HUES64 (cell line): ENCODE measurements around the gene MTHFS.
"Not testable (repeated sequence)": the region's sequence is repeated elsewhere in the genome, so short reads cannot be mapped to it uniquely, and the experiment has no call there.

Experiments used
- H3K27ac ChIP-seq: 2 replicates; pipeline ENCODE4 v1.7.0; 2013; ENCODE audit warnings: low read depth, low read length, inconsistent platforms
- H3K27me3 ChIP-seq: 2 replicates; pipeline ENCODE4 v1.6.1; 2013; ENCODE audit warnings: mild to moderate bottlenecking, low read length; ENCODE audit not compliant: insufficient read depth
- H3K36me3 ChIP-seq: 2 replicates; pipeline ENCODE4 v1.6.1; 2013; ENCODE audit warnings: mild to moderate bottlenecking, low read length; ENCODE audit not compliant: insufficient read depth
- H3K4me1 ChIP-seq: 2 replicates; pipeline ENCODE4 v1.6.1; 2013; ENCODE audit warnings: mild to moderate bottlenecking, low read length, moderate library complexity; ENCODE audit not compliant: insufficient read depth
- H3K4me3 ChIP-seq: 2 replicates; pipeline ENCODE4 v1.5.1; 2013; ENCODE audit warnings: mild to moderate bottlenecking, low read length, moderate library complexity
- H3K9ac ChIP-seq: 2 replicates; pipeline ENCODE4 v1.6.1; 2013; ENCODE audit warnings: mild to moderate bottlenecking, low read depth, low read length
- H3K9me3 ChIP-seq: 2 replicates; pipeline ENCODE4 v1.6.1; 2013; ENCODE audit warnings: low read depth, low read length; ENCODE audit not compliant: insufficient read depth
- WGBS: fragments of 150-250, 120-280 bp; methylation state at CpG from one replicate; pipeline ENCODE4 v1.1.7; 2013; ENCODE audit warnings: missing lambda C conversion rate; 5-methylcytosine and 5-hydroxymethylcytosine counted together

Gene MTHFS

GRCh38 chr15:79926116-79926515, 29.3 kb upstream of the MTHFS start:
- H3K4me3 ChIP-seq, H3K27me3 ChIP-seq, H3K9ac ChIP-seq, H3K27ac ChIP-seq, H3K4me1 ChIP-seq, H3K36me3 ChIP-seq: not testable (repeated sequence)
- peaks cover 11% of the 10 kb centered on the region for H3K9me3 ChIP-seq
- 95% methylated on average over 36 of the region's 36 CpGs for WGBS

DNA sequence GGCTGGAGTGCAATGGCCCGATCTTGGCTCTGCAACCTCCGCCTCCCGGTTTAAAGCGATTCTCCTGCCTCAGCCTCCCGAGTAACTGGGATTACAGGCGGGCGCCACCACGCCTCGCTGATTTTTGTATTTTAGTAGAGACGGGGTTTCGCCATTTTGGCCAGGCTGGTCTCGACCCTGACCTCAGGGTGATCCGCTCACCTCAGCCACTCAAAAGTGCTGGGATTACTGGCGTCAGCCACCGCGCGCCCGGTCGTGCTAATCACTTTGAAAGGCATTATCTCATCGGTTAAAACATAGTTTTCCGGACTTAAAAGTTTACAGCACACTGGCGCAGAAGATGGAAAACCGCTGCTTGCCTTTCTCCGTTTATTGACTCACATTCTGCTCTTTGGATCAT, 27.6 kb upstream of the MTHFS start:
- H3K36me3 ChIP-seq, result peaks cover 21% of the 10 kb centered on the region
- no peaks in the 10 kb centered on the region for H3K27me3 ChIP-seq
- H3K9me3 ChIP-seq, result peaks cover 28% of the 10 kb centered on the region
- WGBS, result 95% methylated on average over 24 of the region's 24 CpGs
- no peaks in the 10 kb centered on the region; the same call in 1 of the 2 replicates for H3K4me1 ChIP-seq
- H3K27ac ChIP-seq, result peak overlapping the region; percentile 21; the same call in 1 of the 2 replicates
- H3K4me3 ChIP-seq, result peak overlapping the region; percentile 97
- H3K9ac ChIP-seq, result 0 out of 2 replicates have a peak overlapping the region, but pooled peaks have one; percentile 84

DNA sequence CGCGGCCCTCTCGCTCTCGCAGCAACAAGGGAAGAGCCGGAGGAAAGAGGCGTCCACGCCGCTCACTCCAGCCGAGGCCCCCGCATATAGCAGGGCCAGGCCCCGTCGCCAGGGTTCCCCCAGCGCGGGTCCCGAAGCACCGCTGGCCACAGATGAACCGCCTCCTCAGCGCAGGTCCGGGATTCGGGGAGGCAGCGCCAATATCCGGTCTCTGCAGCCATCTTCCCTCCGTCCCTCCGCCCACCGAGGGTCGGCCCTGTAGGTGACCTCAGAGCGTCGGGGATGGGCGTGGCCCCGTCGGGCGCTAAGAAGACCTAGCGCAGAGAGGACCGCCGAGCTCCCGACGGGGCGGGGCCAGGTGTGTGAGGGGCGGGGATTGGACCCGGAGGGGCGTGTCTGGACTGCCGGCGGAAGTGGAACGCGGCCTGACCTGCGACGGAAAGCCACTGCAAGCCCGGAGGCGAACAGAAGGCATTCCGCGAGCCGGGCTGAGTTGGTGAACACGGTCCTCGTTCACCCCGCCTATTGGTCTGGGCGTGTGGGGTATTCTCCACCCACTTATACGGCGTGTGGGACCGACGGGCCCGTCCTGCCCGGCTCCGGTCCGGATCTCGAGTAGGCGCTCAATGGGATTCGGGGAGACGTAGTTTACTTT, 26.8 kb upstream of the MTHFS start:
- H3K9ac ChIP-seq, result peak overlapping the region; percentile 94
- under 1% methylated on average over 68 of the region's 68 CpGs for WGBS
- H3K4me3 ChIP-seq, result peak overlapping the region; percentile 97
- no peaks in the 10 kb centered on the region; the same call in 1 of the 2 replicates for H3K4me1 ChIP-seq
- peaks cover 35% of the 10 kb centered on the region for H3K9me3 ChIP-seq
- no peaks in the 10 kb centered on the region for H3K27me3 ChIP-seq
- H3K36me3 ChIP-seq, result peaks cover 28% of the 10 kb centered on the region
- H3K27ac ChIP-seq, result peak overlapping the region; percentile 97

DNA sequence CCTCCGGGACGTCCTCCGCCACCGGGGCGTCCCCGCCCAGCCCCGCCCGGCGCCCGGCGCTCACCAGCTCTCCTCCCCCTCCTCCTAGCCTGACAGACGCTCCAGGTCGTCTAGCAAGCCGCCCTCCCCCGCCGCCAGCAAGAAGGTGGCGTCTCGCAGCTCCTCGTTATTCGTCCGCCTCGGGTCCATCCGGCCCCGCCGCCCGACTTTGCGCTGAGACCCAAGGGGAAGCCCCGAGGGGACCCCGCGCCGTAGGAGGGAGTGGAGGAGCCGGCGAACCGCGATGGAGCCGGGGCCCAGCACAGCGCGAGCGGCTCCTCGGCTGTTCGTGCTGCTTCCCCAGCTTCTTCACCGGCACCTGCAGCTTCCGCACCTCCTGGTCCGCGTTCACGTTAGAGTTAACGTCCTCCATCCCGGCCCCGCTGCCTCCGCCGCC, 26.3 kb upstream of the MTHFS start:
- Histone ChIP-seq H3K9ac (peak overlapping the region; percentile 94), H3K9me3 (peaks cover 40% of the 10 kb centered on the region), H3K27ac (peak overlapping the region; percentile 97), H3K27me3 (no peaks in the 10 kb centered on the region), H3K4me1 (no peaks in the 10 kb centered on the region; the same call in 1 of the 2 replicates), H3K4me3 (peak overlapping the region; percentile 97), H3K36me3 (peaks cover 33% of the 10 kb centered on the region)
- under 1% methylated on average over 51 of the region's 51 CpGs for WGBS

DNA sequence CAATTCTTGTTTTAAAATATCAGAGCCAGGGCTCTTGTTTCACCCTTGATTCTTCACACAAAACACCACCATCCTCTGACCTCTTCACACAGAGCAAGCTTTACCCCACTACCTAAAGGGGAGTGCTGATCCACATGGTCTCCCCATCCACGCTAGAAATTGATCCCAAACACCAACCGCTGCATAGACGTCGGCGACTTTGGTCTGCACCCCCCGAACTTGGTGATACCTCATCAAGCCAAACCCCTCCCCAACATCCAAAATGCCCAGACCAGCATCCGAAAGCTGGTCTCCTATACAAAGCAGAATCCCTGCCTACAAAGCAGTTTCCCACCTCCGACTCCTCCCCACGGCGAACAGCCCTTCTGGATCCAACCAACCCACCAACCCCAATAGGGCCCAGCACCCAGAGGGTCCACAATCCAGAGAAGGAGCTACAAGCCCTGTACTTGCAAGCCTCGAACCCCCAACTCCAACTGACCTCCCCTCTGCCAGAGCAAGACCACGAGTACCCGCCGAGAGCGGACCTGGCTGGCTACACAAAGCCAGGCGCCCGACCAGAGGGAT, 25.8 kb upstream of the MTHFS start:
- H3K36me3 ChIP-seq, result peaks cover 37% of the 10 kb centered on the region
- WGBS, result 4% methylated on average over 17 of the region's 17 CpGs
- no peaks in the 10 kb centered on the region for H3K27me3 ChIP-seq
- peaks cover 46% of the 10 kb centered on the region for H3K9me3 ChIP-seq
- H3K9ac ChIP-seq, result peak overlapping the region; percentile 94
- H3K4me3 ChIP-seq, result peak overlapping the region; percentile 97
- no peaks in the 10 kb centered on the region; the same call in 1 of the 2 replicates for H3K4me1 ChIP-seq
- H3K27ac ChIP-seq, result peak overlapping the region; percentile 97

DNA sequence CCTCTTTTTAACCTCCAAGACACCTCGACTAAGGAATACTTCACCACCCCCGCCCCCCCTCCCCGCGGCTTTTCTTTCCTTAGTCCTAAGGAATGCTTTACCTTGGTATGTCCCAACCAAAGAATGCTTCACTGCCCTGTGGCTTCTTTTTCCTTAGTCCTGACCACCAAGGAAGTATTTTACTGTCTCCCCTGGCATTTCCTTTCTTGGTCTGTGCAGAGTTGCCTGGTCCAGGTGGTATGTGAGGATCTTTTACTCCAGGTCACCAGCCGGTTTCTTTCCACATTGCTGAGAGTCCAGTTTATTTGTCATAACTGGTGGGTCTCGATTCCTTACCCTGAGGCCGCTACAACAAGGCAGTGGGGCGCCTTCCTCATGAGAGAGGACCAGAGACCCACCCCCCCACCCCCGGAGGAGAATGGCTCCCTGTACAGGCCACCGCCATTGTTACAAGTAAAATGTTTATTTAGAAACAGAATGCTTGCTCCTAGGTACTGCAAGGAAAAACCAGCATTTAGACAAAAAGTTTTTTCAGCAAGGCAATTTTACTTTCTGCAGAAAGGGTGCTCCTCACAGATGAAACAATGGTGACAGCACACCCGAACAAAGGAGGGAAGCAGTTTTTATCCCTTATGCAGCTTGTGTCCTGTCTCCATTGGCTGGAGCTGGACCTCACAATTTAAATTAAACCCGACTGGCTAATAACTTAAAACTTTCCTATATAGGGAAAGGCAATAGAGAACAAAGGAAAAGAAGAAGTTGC, 23.1 kb upstream of the MTHFS start:
- Histone ChIP-seq H3K4me1 (no peaks in the 10 kb centered on the region; the same call in 1 of the 2 replicates), H3K9me3 (peaks cover 72% of the 10 kb centered on the region), H3K36me3 (peaks cover 64% of the 10 kb centered on the region), H3K27ac (no peak overlapping the region), H3K27me3 (no peaks in the 10 kb centered on the region), H3K4me3 (no peak overlapping the region), H3K9ac (no peak overlapping the region)
- WGBS, result 99% methylated on average over 9 of the region's 12 CpGs

GRCh38 chr15:79919090-79919748, 22.4 kb upstream of the MTHFS start:
- Histone ChIP-seq H3K27me3 (no peaks in the 10 kb centered on the region), H3K36me3 (peaks cover 71% of the 10 kb centered on the region), H3K27ac (no peak overlapping the region), H3K4me3 (no peak overlapping the region), H3K9me3 (peaks cover 79% of the 10 kb centered on the region), H3K9ac (no peak overlapping the region), H3K4me1 (no peaks in the 10 kb centered on the region; the same call in 1 of the 2 replicates)
- WGBS, result 97% methylated on average over 27 of the region's 27 CpGs

- no peaks in the 10 kb centered on the region for H3K27me3 ChIP-seq
- no peak overlapping the region for H3K4me3 ChIP-seq
- H3K4me1 ChIP-seq, result no peaks in the 10 kb centered on the region; the same call in 1 of the 2 replicates
- 96% methylated on average over 11 of the region's 11 CpGs for WGBS
- no peak overlapping the region for H3K9ac ChIP-seq
- no peak overlapping the region for H3K27ac ChIP-seq
- peaks cover 89% of the 10 kb centered on the region for H3K9me3 ChIP-seq
- H3K36me3 ChIP-seq, result peaks cover 80% of the 10 kb centered on the region
Measured at GRCh38 chr15:79918278-79918677, 21.5 kb upstream of the MTHFS start.

DNA sequence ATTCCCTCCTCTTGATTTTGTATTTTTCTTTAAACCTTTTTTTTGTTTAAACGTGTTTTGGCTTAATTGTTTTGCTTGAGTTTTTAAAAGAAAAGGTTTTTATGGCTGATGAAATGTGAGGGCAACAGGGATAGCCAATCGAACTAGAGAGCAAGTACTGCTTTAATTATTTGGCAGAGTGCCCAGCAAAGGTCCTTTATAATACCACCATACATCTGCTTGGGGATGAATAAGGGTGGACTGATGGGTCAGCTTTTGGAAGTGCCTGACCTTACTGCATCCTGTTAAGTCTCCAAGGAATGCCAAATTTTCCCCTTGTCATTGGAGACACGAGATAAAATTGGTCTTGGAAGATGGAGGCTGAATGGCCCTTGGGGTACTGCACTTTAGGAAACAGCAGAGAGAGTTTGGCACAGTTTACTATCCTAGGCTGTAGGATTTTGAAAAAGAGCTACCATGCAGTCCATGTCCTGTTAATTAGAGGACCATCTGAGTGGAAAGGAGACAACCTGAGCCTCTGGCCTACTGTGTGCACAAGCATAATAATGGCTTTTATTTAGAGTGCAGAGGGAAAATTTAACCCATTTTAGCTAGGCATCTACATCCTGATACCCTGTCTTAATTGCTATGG, 19.8 kb upstream of the MTHFS start:
- no peak overlapping the region for H3K9ac ChIP-seq
- H3K4me1 ChIP-seq, result no peaks in the 10 kb centered on the region
- no peak overlapping the region for H3K4me3 ChIP-seq
- H3K9me3 ChIP-seq, result peaks cover 89% of the 10 kb centered on the region
- no peaks in the 10 kb centered on the region for H3K27me3 ChIP-seq
- H3K36me3 ChIP-seq, result peaks cover 88% of the 10 kb centered on the region
- WGBS, result 95% methylated on average over 3 of the region's 3 CpGs
- no peak overlapping the region for H3K27ac ChIP-seq

- Histone ChIP-seq H3K36me3 (peaks cover 84% of the 10 kb centered on the region), H3K9me3 (peaks cover 84% of the 10 kb centered on the region)
- H3K4me1 ChIP-seq, H3K27ac ChIP-seq, H3K4me3 ChIP-seq, H3K9ac ChIP-seq, H3K27me3 ChIP-seq: not testable (repeated sequence)
- WGBS, result 100% methylated on average over 1 of the region's 3 CpGs
Measured at GRCh38 chr15:79915776-79916501, 19.1 kb upstream of the MTHFS start.
